ENCODE measurements around the gene MPZL1.

GRCh38 chr1:167708940-167709389, 12.8 kb upstream of the MPZL1 start:
- no peak for TF ChIP-seq POLR2A (IDR thresholded peaks at IDR 0.05)
- TF ChIP-seq, protein P1, sequence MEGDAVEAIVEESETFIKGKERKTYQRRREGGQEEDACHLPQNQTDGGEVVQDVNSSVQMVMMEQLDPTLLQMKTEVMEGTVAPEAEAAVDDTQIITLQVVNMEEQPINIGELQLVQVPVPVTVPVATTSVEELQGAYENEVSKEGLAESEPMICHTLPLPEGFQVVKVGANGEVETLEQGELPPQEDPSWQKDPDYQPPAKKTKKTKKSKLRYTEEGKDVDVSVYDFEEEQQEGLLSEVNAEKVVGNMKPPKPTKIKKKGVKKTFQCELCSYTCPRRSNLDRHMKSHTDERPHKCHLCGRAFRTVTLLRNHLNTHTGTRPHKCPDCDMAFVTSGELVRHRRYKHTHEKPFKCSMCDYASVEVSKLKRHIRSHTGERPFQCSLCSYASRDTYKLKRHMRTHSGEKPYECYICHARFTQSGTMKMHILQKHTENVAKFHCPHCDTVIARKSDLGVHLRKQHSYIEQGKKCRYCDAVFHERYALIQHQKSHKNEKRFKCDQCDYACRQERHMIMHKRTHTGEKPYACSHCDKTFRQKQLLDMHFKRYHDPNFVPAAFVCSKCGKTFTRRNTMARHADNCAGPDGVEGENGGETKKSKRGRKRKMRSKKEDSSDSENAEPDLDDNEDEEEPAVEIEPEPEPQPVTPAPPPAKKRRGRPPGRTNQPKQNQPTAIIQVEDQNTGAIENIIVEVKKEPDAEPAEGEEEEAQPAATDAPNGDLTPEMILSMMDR (IDR thresholded peaks at IDR 0.05): no peak
- no peak for TF ChIP-seq POLR2AphosphoS5 (IDR thresholded peaks at IDR 0.05; ENCODE audit: insufficient read depth in 1 of 2, low read depth in 1 of 2)

Data from vagina (tissue), 2 donors.